ENCODE results near the gene RGMB.

GRCh38 chr5:98773214-98773463, 324 bp upstream of the RGMB start:
- TF ChIP-seq CTCF (IDR thresholded peaks at IDR 0.05) (no peak), EZH2 (IDR thresholded peaks at IDR 0.05; ENCODE audit: borderline replicate concordance, insufficient read depth, low read depth, low read length, poor library complexity, severe bottlenecking) (no peak)

Data from B cell (primary cell).